Transverse colon (tissue), 4 donors: Measurements from ENCODE around the gene BDKRB2.

ENCODE experiments used
- CTCF ChIP-seq, 5 experiments: fragments of 200-600 bp in 3 of 5; fragments of 450-650 bp in 2 of 5; sonication (generic) in 3 of 5; IDR thresholded peaks; 1 replicate in 2 of 5; 2 replicates in 3 of 5; pipeline ENCODE4 v1.5.1; 2016 to 2017; ENCODE audit warnings: antibody characterized with exemption in 5 of 5, inconsistent platforms in 3 of 5, mild to moderate bottlenecking in 2 of 5, moderate library complexity in 1 of 5
- POLR2AphosphoS5 ChIP-seq, 3 donors: sonication (generic); formaldehyde crosslinking; IDR thresholded peaks; one replicate each; pipeline ENCODE4 v1.6.1; 2016; ENCODE audit warnings: antibody characterized with exemption in 3 of 3

GRCh38 chr14:96181186-96182056, 23.2 kb upstream of the BDKRB2 start:
- TF ChIP-seq POLR2AphosphoS5 (IDR thresholded peaks at IDR 0.05) = no peak
- TF ChIP-seq CTCF (IDR thresholded peaks at IDR 0.05) = no peak
